SK-N-MC (cell line): ENCODE results near the gene SCAF8.
"Not testable (repeated sequence)": the region's sequence is repeated elsewhere in the genome, so short reads cannot be mapped to it uniquely, and the experiment has no call there.

ENCODE experiments used
- DNase-seq: peaks from one replicate; pipeline ENCODE4 v3.0.0-alpha.2; 2011; ENCODE audit warnings: low read depth, low spot score
- H3K27ac ChIP-seq: fragments of 200-600 bp; sonication (generic); 2 replicates; pipeline ENCODE4 v1.5.1; 2016; ENCODE audit warnings: mixed run types
- H3K36me3 ChIP-seq: fragments of 200-600 bp; sonication (generic); 2 replicates; pipeline ENCODE4 v1.6.1; 2017; ENCODE audit warnings: antibody characterized with exemption, low read length, mixed read lengths; ENCODE audit not compliant: insufficient read depth
- H3K4me3 ChIP-seq: fragments of 200-600 bp; sonication (generic); 2 replicates; pipeline ENCODE4 v1.5.1; 2016
- H3K9ac ChIP-seq: fragments of 200-600 bp; sonication (generic); 2 replicates; pipeline ENCODE4 v1.8.0; 2017; ENCODE audit warnings: mixed run types, mixed read lengths; ENCODE audit not compliant: insufficient read length
- H3K9me3 ChIP-seq: fragments of 200-600 bp; sonication (generic); 2 replicates; pipeline ENCODE4 v1.6.1; 2017; ENCODE audit warnings: low read depth, mild to moderate bottlenecking, antibody characterized with exemption, low read length, moderate library complexity, mixed read lengths
- EZH2 ChIP-seq: fragments of 200-600 bp; sonication (generic); IDR thresholded peaks from one replicate; pipeline ENCODE4 v1.6.1; 2017; ENCODE audit warnings: antibody characterized with exemption
- FOXP2 ChIP-seq: optimal IDR thresholded peaks from 2 replicates; pipeline ENCODE3; 2011; ENCODE audit warnings: mild to moderate bottlenecking, moderate library complexity; ENCODE audit not compliant: insufficient read depth; ENCODE audit errors: extremely low read length, control extremely low read depth
- POLR2AphosphoS5 ChIP-seq: IDR thresholded peaks from 2 replicates; pipeline ENCODE4 v1.6.1; 2012; ENCODE audit warnings: mild to moderate bottlenecking, low read depth, low read length, borderline replicate concordance

Gene SCAF8

DNA sequence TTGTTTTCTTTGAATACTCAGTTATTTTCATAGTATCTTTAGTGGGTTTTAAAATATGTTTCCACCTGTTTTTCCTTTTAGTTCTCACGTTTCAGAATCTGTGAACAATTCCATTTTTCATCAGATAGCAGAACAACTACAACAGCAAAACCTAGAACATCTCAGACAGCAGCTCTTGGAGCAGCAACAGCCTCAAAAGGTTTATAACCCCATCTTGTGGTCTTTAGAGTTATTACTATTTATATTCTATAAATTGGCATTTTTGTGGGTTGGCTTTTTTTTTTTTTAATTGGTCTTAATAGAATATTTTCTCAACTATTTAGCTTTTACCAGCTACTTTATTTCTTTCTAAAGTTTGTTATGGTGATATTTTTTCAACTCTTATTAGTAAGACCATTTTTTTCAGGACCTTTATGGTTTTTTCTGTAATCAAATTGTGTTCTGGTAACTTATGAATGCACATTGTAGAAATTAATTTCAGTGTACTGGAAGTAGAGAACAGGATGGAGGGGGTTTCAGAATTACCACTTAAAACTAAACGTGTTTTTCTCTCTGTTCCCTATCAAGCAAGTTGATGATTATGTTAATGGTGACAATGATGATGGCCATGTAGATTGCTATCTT lies 72.2 kb downstream of the SCAF8 start:
- no peak for DNase-seq
- no peak overlapping the region for H3K9ac ChIP-seq
- peaks cover 75% of the 10 kb centered on the region for H3K36me3 ChIP-seq
- TF ChIP-seq EZH2: no peak
- no peak for TF ChIP-seq FOXP2
- H3K4me3 ChIP-seq: no peak overlapping the region
- H3K9me3 ChIP-seq: no peaks in the 10 kb centered on the region
- no peak overlapping the region for H3K27ac ChIP-seq

DNA sequence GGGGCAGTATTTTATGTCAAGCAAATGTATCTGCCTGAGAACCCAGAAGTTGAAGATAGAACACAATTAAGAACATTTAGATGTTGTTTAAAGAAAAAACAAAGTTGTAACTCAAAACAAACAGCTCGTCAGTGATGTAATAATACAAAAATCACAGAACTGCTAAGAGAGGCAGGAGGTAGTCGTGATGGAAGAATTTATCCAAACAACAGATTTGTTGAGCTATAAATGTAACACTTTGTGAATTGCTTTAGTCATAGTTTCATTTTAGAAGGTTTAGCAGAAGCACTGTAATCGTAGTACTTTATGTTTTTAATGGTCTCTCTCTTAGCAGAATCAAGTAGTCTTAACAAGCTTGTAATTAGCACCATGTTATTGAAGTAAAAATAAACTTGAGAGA lies 73.6 kb downstream of the SCAF8 start:
- DNase-seq: no peak

DNA sequence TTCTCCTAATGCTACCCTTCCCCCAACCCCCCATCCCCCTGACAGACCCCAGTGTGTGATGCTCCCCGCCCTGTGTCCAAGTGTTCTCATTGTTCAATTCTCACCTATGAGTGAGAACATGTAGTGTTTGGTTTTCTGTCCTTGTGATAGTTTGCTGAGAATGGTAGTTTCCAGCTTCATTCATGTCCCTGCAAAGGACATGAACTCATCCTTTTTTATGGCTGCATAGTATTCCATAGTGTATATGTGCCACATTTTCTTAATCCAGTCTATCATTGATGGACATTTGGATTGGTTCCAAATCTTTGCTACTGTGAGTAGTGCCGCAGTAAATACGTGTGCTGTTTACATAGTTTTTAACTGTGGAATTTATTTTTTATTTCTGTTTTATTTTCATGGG lies 78.4 kb downstream of the SCAF8 start:
- H3K27ac ChIP-seq, H3K9me3 ChIP-seq, H3K9ac ChIP-seq, DNase-seq, H3K4me3 ChIP-seq: not testable (repeated sequence)
- H3K36me3 ChIP-seq: peaks cover 89% of the 10 kb centered on the region

More for the DNA sequence above, 73.6 kb downstream of the SCAF8 start:
- H3K36me3 ChIP-seq: peaks cover 87% of the 10 kb centered on the region
- H3K27ac ChIP-seq: no peak overlapping the region
- H3K9ac ChIP-seq: no peak overlapping the region
- H3K4me3 ChIP-seq: no peak overlapping the region
- TF ChIP-seq POLR2AphosphoS5: no peak
- TF ChIP-seq EZH2: no peak
- TF ChIP-seq FOXP2: no peak
- no peaks in the 10 kb centered on the region for H3K9me3 ChIP-seq

DNA sequence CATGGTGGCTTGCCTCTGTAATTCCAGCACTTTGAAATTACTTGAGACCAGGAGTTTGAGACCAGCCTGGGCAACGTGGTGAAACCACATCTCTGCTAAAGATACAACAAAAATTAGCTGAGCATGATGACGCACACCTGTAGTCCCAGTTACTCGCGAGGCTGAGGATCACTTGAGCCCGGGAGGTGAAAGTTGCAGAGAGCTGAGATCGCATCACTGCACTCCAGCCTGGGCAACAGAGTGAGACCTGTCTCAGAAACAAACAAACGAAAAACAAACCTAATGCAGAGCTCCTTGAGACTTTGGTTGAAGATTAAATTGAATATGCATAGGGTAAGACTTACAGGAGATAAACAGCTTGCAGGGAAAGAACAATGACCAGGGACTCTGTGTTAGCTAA lies 80.8 kb downstream of the SCAF8 start:
- TF ChIP-seq EZH2 (no peak), POLR2AphosphoS5 (no peak), FOXP2 (no peak)
- Histone ChIP-seq H3K27ac (no peak overlapping the region), H3K9ac (no peak overlapping the region), H3K4me3 (no peak overlapping the region), H3K9me3 (no peaks in the 10 kb centered on the region), H3K36me3 (peaks cover 89% of the 10 kb centered on the region)
- no peak for DNase-seq

DNA sequence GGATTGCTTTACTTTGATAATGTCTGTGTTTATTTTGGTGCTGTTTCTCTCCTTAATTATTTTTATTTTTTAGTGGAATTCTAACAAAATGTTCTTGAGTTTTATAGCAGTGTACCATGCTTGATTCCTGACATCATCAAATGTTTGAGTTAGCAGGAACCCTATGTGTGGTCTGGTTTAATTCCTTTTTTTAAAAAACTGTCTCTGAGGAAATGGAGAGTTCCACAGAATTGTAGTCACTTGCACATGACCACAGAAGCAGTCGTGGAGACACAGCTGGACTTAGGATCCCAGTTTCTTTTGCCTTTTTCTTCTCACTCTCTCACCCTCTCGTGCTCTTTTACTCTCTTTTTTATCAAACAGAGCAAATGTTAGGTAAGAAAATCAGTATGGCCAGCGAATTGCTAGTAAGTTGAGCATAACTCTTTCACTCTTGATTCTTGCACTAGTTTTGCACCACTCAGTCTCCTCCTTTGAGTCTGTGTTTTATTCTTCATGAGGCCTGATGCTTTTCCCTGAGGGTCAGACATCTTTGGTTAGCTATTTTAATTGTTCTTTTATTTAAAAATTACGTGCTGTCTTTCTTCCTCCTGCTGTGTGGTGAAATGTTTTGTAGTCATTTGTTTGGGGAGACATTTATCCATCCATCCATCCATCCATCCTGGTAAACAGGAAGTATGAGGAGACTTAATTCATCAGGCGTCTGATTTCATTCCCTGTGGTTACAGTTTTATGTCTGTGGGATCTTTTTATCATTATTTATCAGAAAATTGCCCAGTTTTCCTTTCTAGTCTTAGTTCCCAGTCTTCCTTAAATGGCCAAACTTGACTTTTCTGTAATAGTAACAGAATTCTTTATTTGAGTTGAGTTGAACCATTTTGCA lies 83.0 kb downstream of the SCAF8 start:
- TF ChIP-seq POLR2AphosphoS5: no peak
- TF ChIP-seq FOXP2: no peak
- TF ChIP-seq EZH2: no peak
- H3K27ac ChIP-seq: peak overlapping the region; percentile 27
- H3K9ac ChIP-seq: no peak overlapping the region
- H3K4me3 ChIP-seq: no peak overlapping the region
- no peaks in the 10 kb centered on the region for H3K9me3 ChIP-seq
- DNase-seq: no peak
- peaks cover 89% of the 10 kb centered on the region for H3K36me3 ChIP-seq

DNA sequence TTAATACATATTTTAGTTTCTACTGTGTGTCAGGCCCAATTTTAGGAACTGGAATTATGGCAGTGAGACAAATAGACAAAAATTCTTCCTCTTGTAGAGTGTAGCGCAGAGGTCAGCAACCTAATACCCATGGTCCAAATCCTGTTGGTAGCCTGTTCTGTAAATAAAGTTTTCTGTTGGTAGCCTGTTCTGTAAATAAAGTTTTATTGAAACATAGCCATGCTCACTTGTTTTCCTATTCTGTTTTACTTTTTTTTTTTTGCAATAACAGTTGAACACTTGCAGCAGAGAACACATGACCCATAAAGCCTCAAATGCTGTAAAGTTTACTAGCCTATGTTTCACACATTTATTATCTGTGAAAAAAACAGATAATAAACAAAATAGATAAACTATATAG lies 87.9 kb downstream of the SCAF8 start:
- Histone ChIP-seq H3K36me3 (peaks cover 96% of the 10 kb centered on the region), H3K27ac (no peak overlapping the region)
- TF ChIP-seq POLR2AphosphoS5 (no peak), FOXP2 (no peak), EZH2 (no peak)

DNA sequence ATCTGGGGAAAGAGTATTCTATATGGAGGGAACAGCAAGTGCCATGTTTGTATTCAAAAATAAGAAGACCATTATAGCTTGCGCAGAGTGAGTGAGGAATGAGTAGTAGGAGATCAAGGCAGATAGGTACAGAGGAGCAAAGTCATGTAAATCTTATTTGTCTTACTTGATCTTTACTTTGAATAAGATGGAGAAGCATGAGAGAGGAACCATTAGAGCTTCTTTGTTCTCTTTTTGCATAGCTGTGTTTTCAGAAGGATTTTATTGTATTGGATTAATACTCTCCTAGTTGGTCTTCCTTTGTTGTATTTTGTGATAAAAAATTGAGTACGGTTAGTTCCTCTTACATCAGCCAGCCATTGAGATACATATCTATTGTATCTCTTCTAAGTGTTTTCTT lies 88.4 kb downstream of the SCAF8 start:
- Histone ChIP-seq H3K9me3 (no peaks in the 10 kb centered on the region), H3K36me3 (peaks cover 91% of the 10 kb centered on the region)

More for the DNA sequence above, 87.9 kb downstream of the SCAF8 start:
- Histone ChIP-seq H3K9me3 (no peaks in the 10 kb centered on the region), H3K9ac (no peak overlapping the region), H3K4me3 (no peak overlapping the region)
- no peak for DNase-seq

GRCh38 chr6:154822947-154823558 lies 89.8 kb downstream of the SCAF8 start:
- Histone ChIP-seq H3K36me3 (peaks cover 87% of the 10 kb centered on the region), H3K9me3 (no peaks in the 10 kb centered on the region), H3K27ac (peak overlapping the region; percentile 61), H3K4me3 (no peak overlapping the region), H3K9ac (no peak overlapping the region)
- DNase-seq: no peak
- TF ChIP-seq EZH2 (no peak), FOXP2 (no peak), POLR2AphosphoS5 (no peak)

More for the DNA sequence above, 88.4 kb downstream of the SCAF8 start:
- no peak overlapping the region for H3K27ac ChIP-seq
- no peak overlapping the region for H3K4me3 ChIP-seq
- no peak for DNase-seq
- no peak overlapping the region for H3K9ac ChIP-seq
- TF ChIP-seq EZH2 (no peak), POLR2AphosphoS5 (no peak), FOXP2 (no peak)
